NCI-H524 (cell line): ENCODE results near the gene HLCS.

Experiments
- DNase-seq, 2 experiments: peaks; one replicate each; lab custom pipeline; 2025; lab: John Stamatoyannopoulos, UW

Gene HLCS

DNA sequence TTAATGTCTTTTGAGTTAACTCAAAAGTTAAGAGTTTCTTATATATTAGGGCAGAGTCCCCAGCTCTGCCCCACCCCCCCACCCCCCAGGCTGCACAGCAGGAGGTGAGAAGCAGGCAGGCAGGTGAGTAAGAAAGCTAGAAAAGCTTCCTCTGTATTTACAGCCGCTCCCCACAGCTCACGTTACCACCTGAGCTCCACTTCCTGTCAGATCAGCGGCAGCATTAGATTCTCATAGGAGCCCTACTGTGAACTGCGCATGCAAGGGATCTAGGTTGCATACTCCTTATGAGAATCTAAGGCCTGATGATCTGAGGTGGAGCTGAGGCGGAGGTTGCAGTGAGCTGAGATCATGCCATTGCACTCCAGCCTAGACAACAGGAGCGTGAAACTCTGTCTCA lies 185.6 kb downstream of the HLCS start:
- no peak for DNase-seq

DNA sequence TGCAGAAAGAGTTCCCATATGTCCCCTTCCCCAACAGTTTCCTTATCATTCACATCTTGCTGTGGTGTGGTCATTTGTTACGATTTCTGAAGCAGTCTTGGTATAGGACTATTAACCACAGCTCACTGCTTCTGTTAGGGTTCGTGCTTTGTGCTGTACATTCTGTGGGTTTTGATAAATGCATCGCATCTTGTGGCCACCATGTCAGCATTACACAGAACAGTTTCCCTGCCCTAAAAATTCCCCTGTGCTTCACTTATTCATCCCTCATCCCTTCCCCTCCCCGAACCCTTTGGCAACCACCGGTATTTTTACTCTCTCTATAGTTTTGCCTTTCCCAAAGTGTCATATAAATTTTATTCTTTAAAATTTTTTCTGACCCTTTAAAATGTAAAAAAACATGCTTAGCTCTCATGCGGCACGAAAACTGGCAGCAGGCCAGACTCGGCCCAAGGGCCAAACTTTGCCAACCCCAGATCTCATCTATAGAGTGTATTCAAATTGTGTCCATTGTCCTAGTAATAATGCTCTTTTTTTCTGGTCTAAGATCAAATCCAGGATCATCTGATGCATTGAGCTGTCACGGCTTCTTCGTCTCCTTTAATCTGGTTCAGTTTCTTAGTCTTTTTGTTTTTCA lies 189.4 kb downstream of the HLCS start:
- no peak for DNase-seq

DNA sequence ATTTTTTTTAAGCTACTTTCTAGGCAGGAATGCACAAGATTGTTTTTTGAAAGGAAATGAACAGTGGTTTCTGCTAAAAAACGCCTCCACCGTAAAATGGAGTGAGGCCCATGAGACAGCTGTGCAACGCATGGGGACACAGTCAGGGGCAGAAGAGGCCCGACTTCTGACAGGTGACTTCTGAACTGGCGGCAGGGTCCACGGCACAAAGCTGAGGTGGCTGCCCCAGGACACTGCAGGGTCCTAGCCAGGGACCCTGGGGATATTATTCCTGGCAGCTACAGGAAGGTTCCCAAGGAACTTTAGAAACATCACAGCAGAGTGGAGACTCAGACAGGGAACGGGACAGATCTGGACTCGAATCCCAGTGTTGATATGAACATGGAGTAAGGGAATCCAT lies 192.5 kb downstream of the HLCS start:
- DNase-seq = no peak

DNA sequence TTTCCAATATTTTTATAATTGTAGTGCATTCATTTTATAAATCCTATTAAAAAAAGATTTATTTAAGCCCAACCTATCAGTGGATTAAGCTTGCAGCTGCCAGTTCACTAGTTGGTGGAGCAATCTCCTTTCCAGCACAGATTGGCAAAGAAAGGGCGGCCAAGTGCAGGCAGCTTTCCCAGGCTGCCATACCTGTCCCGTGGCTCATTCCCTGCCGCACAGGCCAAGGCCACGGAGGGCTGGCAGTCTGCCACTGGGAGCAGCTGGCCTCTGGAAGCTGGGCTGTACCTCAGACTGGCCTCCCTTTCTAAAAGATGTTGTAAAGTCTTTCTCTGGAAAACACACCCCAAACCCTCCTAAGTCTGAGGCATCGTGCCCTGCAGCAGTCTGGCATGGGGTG lies 193.4 kb downstream of the HLCS start:
- DNase-seq = peak; percentile 43 to 79

DNA sequence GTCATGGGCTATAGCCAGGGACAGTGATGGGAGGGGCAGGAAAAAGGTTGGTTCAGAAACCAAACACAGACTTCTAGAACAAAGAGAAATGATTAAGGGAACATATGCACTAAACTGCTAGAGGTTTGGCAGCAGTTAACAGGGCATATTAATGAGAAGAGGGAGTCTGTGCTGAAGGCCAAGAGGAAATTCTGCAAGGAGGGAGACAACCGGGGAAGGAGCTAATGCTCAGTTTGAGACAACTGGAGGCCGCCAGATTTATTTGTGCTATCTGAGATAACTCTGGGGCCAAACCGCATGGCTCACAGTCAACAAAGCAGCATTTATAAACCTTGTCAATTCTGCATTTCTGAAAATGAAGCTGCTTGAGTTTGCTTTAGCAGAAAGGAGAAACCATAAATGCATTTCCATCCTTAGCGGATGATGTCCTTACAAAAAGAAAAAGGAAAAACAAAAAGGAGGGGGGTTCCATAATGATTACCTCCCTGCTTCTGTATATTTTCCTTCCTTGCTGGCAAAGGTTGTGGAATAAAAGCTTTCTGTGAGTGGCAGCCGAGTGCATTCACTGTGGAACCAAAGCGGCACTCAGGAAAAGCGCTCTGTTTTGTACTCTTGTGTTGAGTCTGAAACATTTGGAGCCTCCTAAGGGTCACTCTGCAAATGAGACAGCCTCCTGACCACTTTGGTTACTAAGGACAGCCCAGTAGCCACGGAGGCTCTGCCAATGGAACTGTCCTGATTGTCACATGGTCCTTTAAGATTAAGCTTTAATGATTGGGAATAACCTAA lies 197.2 kb downstream of the HLCS start:
- DNase-seq = no peak

DNA sequence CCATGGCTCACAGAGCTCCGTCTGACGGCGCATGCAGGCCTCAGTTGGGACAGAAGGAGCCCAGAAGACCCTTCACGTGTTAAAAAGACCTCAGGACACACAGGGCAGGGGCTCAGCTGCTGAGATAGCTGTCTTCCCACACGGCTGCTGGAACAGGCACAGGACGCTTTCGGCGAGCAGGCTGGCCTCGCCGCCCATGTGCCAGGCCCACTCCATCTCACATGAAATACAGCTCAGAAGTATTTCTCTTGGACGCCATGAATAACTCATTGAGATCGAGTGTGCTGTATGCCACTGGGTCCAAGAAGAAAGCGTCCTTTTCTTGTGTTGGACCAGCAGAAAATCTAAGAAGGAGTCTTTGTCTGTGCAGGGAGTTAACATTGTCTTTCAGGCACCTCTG lies 198.0 kb downstream of the HLCS start:
- no peak for DNase-seq

DNA sequence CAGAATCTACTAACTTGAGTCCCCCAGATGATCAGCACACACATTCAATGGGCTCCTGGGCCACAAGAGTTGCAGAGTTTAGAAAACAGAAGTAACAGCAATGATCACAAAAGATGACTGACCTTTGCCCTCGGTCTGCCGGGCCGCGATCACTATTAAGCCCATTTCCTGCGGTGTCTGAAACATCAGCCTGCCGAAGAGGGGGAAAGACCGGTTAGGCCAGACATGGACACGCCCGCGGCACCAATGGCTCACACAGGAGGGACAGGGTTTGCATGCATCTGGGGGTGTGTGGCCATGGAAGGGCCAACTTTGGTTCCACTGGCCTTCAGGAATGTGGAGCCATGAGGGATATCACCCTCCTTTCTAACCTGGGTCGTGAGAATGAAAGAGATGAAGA lies 199.4 kb downstream of the HLCS start:
- DNase-seq = no peak

DNA sequence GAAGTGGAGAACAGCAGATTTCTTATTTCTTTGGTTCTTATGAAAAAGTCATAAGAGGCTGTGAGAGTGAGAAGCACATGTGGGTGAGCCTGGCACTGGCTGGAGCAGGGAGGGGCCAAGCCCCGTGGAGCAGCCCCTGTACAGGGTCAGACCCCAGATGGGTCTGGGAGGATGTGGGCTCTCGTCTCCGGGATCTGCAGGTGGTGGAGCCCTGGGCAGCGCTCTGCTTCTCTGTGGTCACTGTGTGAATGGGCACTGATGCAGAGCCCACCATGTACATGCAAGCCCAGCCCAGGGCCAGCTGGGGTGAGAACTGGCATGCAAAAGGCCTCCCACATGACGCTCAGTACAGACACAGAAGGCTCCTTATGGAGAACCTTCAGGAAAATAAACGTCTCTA lies 200.0 kb downstream of the HLCS start:
- no peak for DNase-seq

DNA sequence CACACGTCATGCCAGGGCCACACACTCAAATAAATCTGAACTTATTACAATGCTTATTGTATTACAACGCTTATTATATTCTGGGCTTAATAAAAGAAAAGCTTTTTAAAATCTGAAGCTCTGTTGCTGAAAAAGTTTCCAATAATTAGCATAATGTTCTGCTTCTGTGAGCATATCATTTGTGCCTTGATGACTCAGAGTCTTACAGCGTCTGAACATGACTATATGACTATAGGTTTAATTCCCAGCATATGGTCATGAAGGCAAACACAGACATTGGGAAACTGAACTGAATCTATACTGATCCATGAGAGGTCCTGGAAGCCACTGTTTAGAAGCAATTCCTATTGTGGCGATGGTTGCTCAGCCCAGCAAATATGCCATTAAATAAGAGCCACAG lies 201.2 kb downstream of the HLCS start:
- DNase-seq = no peak

DNA sequence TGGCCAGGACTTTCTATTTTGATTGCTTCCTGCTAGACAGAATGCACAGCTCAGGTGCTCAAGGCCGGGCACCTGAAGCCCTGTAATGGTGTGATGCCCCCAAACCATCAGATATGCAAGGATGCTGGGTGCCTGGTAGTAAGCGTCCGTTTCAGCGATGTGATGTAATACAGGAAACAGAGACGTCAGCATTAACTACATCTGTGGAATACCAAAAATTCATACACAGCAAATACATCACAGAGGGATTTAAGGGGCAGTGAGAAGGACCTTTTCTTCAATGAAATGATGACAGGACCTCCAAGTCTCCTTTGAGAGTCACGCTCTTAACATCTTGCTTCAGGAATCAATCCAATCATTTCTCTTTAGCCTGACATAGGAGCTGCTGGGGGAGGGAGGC lies 203.2 kb downstream of the HLCS start:
- DNase-seq = no peak

DNA sequence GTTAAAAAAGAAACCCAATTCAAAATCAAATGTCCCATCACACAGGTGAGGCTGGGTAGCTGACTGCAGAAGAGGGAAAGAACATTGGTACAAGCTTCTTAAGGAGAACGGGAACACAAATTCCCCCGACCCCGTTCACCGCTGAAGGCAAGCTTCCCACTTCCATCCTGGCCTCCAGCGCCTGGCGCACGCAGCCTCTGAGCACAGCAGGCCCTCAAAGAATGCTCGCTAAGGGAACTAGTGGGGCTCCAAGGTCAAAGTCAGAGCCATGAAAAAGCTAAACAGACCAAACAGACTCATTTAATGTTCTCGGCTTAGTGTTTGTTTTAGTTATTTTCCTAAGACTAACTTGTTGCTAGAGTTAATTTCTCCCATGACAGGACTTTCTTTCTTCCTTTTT lies 203.8 kb downstream of the HLCS start:
- no peak for DNase-seq

DNA sequence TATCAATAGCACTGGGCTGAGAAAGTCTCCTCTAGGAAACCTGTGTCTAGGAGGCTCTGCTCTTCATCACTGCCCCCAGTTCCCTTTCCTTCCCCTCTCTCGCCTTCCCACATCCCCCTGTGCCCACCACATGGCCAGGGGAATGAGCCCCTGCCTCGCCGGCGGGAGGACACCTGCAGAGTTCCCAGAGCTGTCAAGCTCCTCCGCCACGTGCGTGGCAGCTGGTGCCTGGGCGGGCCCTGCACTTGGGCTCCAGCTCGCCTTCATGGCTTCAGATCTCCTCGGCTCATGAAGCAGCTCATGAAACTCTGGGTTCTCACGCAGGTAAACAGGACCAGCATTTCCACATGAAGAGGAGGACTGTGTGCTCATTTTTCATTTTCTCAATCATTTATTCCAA lies 204.8 kb downstream of the HLCS start:
- DNase-seq = no peak

DNA sequence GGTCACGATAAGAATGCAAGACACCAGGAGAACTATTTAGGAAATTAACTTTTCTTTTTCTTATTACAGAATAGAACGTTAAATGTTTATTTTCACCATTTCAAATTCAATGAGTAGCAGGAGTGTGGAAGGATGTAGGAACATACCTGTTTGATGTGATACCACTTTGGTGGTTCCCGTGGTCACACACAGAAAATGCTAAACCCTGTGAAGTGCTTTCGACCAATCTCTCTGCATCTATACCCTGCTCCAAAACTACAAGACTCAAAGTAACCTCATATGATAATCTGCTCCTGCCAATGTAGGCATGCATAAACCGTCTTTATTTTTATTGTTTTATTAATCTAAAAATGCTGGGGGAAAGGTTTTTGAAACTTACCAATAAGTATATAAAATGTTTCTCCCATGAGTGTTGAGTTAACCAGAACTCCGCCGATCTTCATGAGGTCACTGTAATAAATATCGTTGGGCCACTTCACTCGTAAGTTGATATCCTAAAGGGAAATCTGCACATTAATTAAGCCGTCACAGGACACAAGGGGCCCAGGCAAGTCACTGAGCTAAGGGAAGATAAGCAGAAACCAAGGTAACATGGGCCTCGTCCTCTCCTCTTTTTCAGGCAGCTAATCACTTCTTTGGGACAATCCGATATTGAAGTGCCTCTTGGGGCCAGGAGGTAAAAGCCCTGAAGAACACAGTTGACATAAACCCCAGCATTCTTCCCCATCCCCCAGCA lies 207.0 kb downstream of the HLCS start:
- peak; percentile 33 to 64 for DNase-seq

DNA sequence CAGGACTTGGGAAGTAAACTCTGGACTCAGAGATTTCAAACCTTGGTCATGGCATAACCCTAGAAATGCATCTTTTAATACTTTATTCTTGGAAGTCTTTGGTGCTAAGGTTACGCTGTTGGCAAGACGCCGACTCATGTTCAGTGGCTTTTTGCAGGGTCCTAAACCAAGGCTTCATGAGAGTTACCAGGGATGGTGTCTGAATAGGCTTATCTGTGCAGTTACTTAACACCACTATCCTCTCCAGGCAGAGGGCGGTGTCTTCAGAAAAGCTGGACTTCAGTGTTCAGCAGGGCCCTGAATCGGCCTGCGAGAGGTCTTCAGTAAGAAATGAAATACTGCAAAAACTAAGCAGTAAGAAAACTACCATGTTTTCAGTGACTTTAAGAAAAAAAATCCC lies 209.3 kb downstream of the HLCS start:
- DNase-seq = no peak

DNA sequence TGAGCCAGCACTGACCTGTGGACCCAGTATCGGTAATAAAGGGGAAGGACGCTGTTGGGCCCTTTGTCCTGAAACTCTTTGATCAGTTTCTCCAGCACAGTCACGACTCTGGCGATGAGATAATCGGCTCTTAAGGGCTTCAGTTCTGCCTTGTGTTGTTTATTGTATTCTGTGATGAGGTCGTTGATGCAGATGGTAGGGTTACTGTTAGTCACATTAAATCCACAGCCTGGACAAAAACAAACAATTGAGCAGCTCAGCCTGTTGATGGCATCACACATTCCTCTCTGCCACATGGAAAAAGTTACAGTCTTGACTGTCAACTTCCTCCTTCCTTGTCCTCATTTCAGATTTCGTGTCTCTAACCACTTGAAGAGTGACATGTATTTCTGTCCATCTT lies 209.9 kb downstream of the HLCS start:
- DNase-seq = no peak

DNA sequence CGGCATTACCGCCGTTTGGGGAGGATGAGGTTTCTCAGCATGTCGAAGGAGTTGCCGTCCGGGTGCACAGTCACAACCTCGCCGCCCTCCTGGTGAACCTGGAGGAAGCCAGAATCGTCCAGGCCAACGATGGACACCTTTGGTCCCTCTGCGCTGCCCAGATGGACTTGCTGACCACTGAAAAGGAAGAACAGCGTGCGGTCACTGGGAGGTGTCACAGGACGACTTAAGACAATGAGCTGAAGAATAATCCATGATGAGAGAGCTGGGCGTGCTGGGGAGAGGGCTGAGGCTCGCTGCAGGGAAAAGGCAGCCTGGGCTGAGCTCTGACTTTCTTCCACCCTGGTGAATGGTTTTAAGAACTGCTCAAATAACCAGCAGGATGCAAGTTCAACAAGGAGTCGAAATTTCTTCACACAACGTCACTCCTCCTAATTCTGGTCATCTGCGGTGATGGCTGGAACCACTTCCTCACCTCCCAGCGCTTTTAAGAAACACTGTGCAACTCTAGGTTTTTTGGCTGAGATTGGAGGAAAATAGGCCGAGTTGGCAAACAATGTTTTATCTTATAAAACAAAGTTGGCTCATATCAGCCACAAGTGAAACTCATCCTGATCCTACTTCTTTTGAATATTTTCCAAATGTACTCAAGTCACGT lies 212.1 kb downstream of the HLCS start:
- DNase-seq = no peak

DNA sequence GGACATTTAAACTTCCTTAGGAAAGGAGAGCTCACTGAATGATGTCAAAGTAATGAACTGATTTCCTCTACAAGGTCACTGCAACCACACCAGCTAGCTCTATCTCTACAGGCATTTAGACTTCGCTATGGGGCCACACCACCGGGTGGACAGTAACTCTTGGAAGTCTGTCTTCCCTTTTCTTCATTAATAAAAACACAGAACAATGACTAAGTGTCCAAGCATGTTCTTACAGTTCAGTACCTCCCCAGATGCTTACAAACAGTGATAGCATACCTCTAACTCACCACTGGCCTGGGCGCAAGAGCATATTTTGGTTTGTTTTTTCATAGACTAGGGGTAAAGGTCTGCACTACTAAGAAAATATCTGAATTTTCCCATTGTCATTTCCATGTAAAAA lies 212.9 kb downstream of the HLCS start:
- no peak for DNase-seq

DNA sequence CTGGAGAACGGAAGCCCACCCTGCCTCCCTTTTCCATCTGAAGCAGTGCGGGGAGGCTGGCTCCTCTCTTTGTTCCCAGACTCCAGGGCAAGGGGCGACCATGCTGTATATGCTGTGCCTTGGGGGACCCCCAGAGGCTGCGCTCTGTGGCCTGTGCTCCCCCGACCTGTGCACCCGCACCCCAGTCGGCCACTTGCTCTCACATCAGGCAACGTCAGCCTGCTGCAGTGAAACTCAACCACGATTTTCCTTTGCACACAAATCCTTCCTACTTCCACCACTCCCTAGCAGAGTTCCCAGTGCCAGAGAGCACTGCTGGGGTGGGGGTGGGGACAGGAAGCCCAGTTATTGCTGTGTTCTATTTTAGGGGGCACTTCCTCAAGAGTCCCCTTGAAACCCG lies 215.1 kb downstream of the HLCS start:
- DNase-seq = no peak

DNA sequence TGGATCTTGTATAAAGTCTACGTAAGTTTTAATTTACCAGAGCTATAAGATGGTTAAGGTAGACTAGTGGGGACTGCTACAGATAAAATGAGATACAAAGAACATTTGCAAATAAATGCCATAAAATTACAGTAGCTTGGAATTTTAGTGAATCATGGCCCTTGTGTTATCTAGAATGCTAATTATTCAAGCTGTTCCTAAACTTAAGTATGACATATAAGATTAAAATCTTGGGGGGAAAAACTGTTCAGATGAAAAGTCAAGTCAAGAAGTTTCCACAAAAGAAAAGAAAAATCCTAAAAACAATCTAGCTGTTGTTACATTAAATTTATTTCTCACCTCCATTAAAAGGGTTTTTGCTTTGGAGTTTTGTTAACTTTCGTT lies 215.9 kb downstream of the HLCS start:
- DNase-seq = no peak

DNA sequence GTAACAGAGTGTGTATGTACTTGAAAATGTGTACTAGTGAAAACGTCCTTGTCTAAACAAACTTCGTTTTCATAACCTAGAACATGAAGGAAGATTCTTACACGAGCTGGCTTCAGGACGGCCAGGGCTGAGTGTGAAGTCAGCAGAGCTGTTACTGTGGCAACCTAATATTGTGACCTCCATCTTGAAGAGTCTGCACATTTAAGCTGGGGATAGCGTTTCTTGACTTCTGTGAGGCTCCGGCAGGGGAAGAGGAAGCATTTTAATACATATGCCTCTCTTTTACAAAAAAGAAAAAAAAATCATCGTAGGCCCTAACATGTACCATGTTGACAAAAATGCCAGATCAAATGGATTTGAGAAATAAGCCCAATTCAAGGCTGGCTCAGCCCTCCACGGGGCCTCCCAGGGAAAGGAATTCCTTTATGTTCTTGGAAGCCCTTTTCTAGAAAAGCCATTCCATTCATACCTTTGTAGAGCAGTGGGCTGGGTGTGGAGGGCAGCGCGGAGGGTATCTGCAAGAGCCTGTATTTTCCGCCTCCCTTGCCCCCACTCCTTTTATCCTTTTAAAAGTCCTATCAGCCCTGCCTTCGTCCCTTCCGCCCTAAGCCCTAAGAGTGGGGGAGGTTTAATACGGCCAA lies 216.4 kb downstream of the HLCS start:
- no peak for DNase-seq

DNA sequence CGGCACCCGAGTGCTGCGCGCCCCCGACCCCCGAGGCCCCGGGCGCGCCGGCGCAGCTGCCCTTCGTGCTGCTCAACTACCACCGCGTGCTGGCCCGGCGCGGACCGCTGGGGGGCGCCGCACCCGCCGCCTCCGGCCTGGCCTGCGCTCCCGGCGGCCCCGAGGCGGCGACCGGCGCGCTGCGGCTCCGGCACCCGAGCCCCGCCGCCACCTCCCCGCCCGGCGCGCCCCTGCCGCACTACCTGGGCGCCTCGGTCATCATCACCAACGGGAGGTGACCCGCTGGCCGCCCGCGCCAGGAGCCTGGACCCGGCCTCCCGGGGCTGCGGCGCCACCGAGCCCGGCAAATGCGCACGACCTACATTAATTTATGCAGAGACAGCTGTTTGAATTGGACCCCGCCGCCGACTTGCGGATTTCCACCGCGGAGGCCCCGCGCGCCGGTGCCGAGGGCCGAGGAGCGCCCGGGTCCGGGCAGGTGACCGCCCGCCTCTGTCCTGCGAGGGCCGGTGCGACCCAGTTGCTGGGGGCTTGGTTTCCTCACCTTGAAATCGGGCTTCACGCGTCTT lies 218.6 kb downstream of the HLCS start:
- DNase-seq = peak in 1 of 2 experiments; percentile 73
